ENCODE data around the gene COL27A1.

DNA sequence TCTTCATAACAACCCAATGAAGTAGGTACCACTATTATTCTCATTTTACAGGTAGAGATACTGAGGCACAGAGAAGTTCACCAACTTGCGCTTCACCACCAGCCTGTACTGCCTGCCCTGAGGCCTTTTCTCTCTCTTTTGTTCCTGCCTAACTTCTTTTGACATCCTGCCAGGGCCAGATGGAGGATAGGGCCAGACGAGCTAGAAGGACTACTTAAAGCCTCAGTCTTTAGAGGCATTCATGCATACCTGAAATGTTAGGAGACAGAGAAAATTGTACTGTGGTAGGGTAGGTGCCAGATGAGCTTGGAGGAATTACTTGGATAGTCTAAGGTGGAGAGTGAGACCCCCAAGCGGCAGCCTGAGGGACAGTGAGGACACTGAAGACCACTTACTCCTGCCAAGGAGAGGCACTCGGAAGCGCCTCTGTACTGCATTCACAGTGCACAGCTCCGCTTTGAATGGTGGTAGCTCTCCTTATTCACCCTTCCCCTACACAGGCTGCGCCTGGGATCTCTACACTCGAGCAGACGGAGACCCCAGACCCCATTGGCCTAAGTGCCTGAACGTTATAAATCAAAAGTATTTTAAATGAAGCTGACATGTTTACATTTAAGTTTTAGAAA, 161.4 kb downstream of the COL27A1 start:
- TF ChIP-seq SP2 (tag by site-specific recombination; IDR thresholded peaks at IDR 0.05) = no peak
- no peak for TF ChIP-seq SALL2 (tag by site-specific recombination; IDR thresholded peaks at IDR 0.05; ENCODE audit: borderline replicate concordance)
- TF ChIP-seq TCF7L2 (IDR thresholded peaks at IDR 0.05; ENCODE audit: borderline replicate concordance, low read depth, low read length) = no peak
- TF ChIP-seq ZNF10 (tag by site-specific recombination; IDR thresholded peaks at IDR 0.05) = no peak
- TF ChIP-seq ZBTB10 (tag by site-specific recombination; IDR thresholded peaks at IDR 0.05) = no peak
- no peak for TF ChIP-seq YY1 (tag by site-specific recombination; IDR thresholded peaks at IDR 0.05)
- TF ChIP-seq CTCF (tag by site-specific recombination; IDR thresholded peaks at IDR 0.05) = no peak

All from HEK293 (cell line).